ENCODE data around the gene BRPF3. TPM values are rescaled to one million over a fixed set of nuclear protein-coding genes. Genes with fewer than 3 reads are reported as not detected.

Gene BRPF3
- total RNA-seq, 4 donors from 2014 or later = 14.9 to 35.5 (median 28.2) TPM

- ATAC-seq (no peak), DNase-seq (no peak)
- intact Hi-C loops (cut with DNase I; ENCODE audit: low total_unique reads) (no loop called here), in situ Hi-C loops (cut with MboI; ENCODE audit: low sequenced_read_pairs in 4 of 4) (no loop called here)
- no peaks in the 10 kb centered on the region for H3K4me1 ChIP-seq
- no peaks in the 10 kb centered on the region for H3K36me3 ChIP-seq
- peaks cover 16 to 25% (median 19%) of the 10 kb centered on the region in 3 donors for H3K27me3 ChIP-seq
- H3K27ac ChIP-seq = no peak overlapping the region
- no peak for TF ChIP-seq POLR2A (IDR thresholded peaks at IDR 0.05)
- TF ChIP-seq, protein P1, sequence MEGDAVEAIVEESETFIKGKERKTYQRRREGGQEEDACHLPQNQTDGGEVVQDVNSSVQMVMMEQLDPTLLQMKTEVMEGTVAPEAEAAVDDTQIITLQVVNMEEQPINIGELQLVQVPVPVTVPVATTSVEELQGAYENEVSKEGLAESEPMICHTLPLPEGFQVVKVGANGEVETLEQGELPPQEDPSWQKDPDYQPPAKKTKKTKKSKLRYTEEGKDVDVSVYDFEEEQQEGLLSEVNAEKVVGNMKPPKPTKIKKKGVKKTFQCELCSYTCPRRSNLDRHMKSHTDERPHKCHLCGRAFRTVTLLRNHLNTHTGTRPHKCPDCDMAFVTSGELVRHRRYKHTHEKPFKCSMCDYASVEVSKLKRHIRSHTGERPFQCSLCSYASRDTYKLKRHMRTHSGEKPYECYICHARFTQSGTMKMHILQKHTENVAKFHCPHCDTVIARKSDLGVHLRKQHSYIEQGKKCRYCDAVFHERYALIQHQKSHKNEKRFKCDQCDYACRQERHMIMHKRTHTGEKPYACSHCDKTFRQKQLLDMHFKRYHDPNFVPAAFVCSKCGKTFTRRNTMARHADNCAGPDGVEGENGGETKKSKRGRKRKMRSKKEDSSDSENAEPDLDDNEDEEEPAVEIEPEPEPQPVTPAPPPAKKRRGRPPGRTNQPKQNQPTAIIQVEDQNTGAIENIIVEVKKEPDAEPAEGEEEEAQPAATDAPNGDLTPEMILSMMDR (IDR thresholded peaks at IDR 0.05 in 4 of 5, conservative IDR thresholded peaks at IDR 0.05 in 1 of 5) = no peak
- no peak overlapping the region for H3K4me3 ChIP-seq
- H3K9me3 ChIP-seq = no peaks in the 10 kb centered on the region
Measured at GRCh38 chr6:36266913-36267644, 70.5 kb downstream of the BRPF3 start.

DNA sequence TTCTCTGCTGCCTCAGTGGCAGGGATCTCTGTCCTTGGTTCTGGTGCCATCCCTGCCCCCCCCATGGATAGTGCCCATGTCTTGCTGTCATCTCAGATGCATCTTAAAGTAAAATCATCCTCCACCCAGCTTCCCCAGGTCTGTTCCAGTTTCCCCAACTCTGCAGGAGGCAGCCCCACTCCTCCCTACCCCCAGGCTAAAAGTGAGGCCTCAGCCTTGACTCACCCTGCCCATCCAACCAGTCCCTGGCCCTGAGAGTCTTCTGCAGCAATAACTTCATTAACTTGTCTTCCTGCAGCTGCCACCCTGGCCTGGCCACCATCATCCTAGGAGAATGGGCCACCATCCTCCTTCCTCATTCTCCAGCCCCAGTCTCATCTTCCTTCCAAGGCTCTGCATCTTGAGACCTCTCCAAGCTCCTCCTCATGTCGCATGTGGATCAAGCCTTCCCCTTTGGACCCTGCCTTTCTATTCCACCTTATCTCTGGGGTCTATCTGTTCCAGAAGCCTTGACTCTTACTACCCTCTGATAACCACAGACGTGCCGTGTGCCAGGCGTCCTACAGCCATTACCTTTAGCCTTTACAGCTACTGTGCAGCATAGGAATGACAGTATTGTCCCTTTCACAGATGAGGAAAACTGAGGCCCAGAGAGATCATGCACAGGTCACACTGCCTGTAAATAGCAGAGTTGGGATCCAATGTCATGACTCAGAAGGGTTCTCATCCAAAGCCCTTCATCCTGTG, 71.4 kb downstream of the BRPF3 start:
- ATAC-seq (no peak), DNase-seq (no peak)
- Histone ChIP-seq H3K9me3 (no peaks in the 10 kb centered on the region), H3K4me1 (no peaks in the 10 kb centered on the region), H3K27me3 (peaks cover 16 to 25% (median 19%) of the 10 kb centered on the region in 3 donors), H3K27ac (no peak overlapping the region), H3K4me3 (no peak overlapping the region), H3K36me3 (no peaks in the 10 kb centered on the region)
- intact Hi-C loops (cut with DNase I; ENCODE audit: low total_unique reads) (no loop called here), in situ Hi-C loops (cut with MboI; ENCODE audit: low sequenced_read_pairs in 4 of 4) (no loop called here)
- TF ChIP-seq, protein P1 (IDR thresholded peaks at IDR 0.05 in 4 of 5, conservative IDR thresholded peaks at IDR 0.05 in 1 of 5) = no peak
- no peak for TF ChIP-seq POLR2A (IDR thresholded peaks at IDR 0.05)

DNA sequence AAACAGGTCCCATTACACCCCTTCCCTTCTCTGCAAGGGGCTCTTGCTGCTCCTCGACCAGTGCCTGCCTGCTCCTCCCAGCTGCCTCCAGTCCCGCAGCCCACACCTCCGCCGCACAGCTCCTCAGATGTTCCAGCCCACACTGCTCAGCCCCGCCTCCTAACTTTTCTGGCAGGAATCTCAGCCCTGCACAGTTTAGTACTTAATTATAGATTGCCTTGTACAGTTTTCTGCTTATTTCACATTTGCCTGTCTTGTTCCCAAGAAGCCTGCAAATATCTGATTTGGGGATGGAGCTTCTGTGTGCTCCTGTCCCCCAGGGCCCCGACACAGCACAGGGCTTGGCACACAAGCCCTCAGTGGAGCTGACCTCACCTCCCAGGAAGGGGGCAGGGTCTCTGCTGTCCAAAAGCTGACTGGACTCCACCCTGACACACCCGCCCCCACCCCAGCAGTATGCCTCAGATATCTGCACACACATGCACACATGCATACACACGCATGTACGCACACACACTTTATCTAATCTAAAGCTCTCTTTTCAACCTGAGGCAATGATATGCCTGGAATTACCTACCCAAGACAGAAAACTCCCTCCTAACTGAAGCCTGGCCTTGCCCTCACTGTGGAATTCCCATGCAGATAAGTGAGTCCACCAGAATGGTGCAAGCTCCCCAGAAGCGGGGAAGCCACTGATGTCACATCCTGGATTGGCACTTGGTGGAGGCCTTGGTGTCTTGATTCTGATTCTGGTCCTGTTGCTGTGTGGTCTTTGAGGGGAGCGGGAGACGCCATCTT, 72.1 kb downstream of the BRPF3 start:
- Histone ChIP-seq H3K27ac (no peak overlapping the region), H3K36me3 (no peaks in the 10 kb centered on the region), H3K27me3 (peaks cover 16 to 26% (median 25%) of the 10 kb centered on the region in 3 donors), H3K4me3 (no peak overlapping the region), H3K9me3 (no peaks in the 10 kb centered on the region), H3K4me1 (no peaks in the 10 kb centered on the region)
- TF ChIP-seq, protein P1 (IDR thresholded peaks at IDR 0.05 in 4 of 5, conservative IDR thresholded peaks at IDR 0.05 in 1 of 5) = no peak
- no peak for TF ChIP-seq POLR2A (IDR thresholded peaks at IDR 0.05)
- intact Hi-C loops (cut with DNase I; ENCODE audit: low total_unique reads) (no loop called here), in situ Hi-C loops (cut with MboI; ENCODE audit: low sequenced_read_pairs in 4 of 4) (no loop called here)
- DNase-seq (no peak), ATAC-seq (no peak)

DNA sequence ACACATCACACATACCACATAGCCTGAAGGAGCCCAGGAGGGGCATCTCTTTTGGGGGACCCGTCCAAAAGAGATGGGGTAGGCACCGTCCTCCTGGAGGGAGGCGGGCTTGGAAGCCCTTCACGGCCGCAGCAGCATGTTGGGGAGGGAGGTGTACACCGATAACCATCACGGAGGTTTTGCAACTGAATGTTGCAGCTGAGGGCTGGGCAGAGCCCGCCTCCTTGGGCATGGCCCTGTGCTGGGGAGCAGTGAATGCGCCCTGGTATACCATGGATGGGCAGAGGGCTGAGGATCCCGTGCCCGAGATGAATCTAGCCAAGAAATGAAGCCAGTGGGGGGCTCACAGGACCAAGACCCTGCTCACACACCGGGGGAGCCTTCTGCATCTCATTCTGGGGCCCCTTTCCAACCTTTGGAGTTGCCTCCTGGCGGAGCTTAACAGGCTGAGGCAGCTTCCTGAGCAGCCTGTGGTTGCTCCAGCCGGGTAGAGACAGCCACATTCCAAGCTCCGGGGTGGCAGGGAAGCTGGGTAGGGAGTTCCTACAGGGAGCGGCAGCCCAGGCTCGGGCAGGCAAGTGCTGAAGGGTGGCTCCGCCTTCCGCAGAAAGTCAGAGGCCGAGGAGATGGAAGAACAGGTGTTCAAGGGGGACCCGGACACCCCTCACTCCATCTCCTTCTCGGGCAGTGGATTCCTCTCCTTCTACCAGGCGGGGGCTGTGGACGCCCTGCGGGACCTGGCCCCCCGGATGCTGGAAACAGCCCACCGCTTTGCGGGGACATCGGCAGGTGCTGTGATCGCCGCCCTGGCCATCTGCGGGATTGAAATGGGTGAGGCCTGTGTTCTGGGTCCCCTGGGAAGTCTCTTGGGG, 73.5 kb downstream of the BRPF3 start, which contains the start of gene PNPLA1:
PNPLA1 (plus strand) TSS at position 227 of the 872 bp plus-strand sequence; CDS start at position 627, 400 bp downstream.
- intact Hi-C loops (cut with DNase I; ENCODE audit: low total_unique reads) = no loop called here
- Histone ChIP-seq H3K36me3 (no peaks in the 10 kb centered on the region), H3K27me3 (peaks cover 16 to 26% (median 25%) of the 10 kb centered on the region in 3 donors), H3K4me3 (no peak within 1 kb of the TSS), H3K4me1 (no peaks in the 10 kb centered on the region), H3K27ac (no peak within 1 kb of the TSS), H3K9me3 (no peaks in the 10 kb centered on the region)
- in situ Hi-C loops (cut with MboI; ENCODE audit: low sequenced_read_pairs in 4 of 4) = no loop called here
- no peak for DNase-seq
- TF ChIP-seq POLR2A (IDR thresholded peaks at IDR 0.05) = no peak
- TF ChIP-seq, protein P1 (IDR thresholded peaks at IDR 0.05 in 4 of 5, conservative IDR thresholded peaks at IDR 0.05 in 1 of 5) = no peak
- no peak for ATAC-seq

Data from gastrocnemius medialis (tissue), 4 donors.